ENCODE results near the gene WDR27.
"Not testable (repeated sequence)": the region's sequence is repeated elsewhere in the genome, so short reads cannot be mapped to it uniquely, and the experiment has no call there.

The WDR27 gene

DNA sequence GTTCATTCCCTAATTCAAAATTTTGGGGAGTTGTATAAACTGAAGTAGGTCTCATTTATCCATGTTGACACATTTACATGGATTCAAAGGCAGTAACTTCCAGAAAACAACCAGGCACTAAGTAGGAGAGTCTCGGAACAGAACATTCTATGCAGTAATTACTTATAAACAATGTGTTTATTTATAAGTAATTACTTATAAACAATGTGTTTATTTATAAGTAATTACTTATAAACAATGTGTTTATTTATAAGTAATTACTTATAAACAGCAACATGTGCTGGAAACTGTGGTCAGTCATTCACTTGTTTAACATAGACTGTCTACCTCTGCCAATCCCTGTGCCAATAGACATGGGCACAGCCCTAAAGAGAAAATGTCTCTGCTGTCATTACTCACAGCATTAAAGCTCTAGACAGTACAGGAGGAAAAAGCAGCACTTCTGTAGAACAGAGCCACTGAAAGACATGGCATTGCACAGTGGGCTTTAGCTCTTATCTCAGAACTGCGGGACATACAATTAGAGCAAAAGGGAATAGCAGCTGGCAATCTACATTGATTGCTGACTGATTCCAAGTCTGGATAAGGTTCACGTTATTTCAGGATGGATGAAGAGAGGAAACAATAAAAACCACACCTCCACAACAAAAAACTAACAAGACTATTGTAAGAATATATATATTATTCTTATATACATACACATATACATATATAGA is 188.2 kb downstream of the WDR27 start:
- TF ChIP-seq, protein P1, sequence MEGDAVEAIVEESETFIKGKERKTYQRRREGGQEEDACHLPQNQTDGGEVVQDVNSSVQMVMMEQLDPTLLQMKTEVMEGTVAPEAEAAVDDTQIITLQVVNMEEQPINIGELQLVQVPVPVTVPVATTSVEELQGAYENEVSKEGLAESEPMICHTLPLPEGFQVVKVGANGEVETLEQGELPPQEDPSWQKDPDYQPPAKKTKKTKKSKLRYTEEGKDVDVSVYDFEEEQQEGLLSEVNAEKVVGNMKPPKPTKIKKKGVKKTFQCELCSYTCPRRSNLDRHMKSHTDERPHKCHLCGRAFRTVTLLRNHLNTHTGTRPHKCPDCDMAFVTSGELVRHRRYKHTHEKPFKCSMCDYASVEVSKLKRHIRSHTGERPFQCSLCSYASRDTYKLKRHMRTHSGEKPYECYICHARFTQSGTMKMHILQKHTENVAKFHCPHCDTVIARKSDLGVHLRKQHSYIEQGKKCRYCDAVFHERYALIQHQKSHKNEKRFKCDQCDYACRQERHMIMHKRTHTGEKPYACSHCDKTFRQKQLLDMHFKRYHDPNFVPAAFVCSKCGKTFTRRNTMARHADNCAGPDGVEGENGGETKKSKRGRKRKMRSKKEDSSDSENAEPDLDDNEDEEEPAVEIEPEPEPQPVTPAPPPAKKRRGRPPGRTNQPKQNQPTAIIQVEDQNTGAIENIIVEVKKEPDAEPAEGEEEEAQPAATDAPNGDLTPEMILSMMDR (IDR thresholded peaks at IDR 0.05; ENCODE audit: low read depth, low read length): no peak
- DNase-seq (ENCODE audit: low read depth in 2 of 2): no peak
- no peak overlapping the region for H3K4me3 ChIP-seq (replicated peaks in 1 of 2; ENCODE audit: low read depth in 2 of 2, low read length in 2 of 2)

DNA sequence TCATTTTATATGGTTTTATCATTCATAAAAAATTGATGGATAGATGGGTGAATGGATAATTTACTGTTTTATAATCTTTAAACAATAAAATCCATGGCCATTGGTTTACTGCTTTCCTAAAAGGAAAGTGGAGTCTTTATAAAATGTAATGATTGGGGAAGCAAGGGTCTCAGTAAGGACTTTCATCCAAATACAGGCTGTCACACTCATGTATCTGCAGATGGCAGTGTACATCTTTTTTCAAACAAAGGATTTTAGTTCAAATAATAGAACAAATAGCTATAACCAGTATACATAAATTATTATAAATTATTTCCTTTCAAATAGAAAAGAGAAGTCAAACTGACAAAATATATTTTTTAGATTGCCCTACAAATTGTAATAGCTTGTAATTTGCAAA is 190.0 kb downstream of the WDR27 start:
- not testable (repeated sequence) for DNase-seq (ENCODE audit: low read depth in 2 of 2); H3K4me3 ChIP-seq (replicated peaks in 1 of 2; ENCODE audit: low read depth in 2 of 2, low read length in 2 of 2)

DNA sequence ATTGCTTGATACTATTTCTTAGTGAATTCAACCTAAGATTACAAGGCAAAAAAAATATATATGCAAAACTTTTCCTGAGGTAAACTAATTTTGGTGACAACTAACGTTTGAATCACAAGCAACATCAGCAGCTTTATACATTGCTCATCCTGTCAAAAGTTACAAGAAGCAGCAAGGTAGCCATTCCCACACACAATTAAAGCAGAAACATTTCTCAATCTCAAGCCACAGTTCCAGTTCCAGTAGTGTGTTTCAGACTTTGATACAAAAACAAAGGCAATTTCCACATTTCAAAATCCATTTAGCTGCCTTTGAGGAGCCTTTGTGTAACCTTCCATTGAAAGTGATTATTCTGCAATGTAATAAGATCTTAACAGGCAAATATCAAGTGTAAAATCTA is 191.0 kb downstream of the WDR27 start:
- TF ChIP-seq, protein P1 (IDR thresholded peaks at IDR 0.05; ENCODE audit: low read depth, low read length): no peak
- DNase-seq (ENCODE audit: low read depth in 2 of 2): peak in 1 of 2 donors; percentile 11
- H3K4me3 ChIP-seq (replicated peaks in 1 of 2; ENCODE audit: low read depth in 2 of 2, low read length in 2 of 2): no peak overlapping the region

DNA sequence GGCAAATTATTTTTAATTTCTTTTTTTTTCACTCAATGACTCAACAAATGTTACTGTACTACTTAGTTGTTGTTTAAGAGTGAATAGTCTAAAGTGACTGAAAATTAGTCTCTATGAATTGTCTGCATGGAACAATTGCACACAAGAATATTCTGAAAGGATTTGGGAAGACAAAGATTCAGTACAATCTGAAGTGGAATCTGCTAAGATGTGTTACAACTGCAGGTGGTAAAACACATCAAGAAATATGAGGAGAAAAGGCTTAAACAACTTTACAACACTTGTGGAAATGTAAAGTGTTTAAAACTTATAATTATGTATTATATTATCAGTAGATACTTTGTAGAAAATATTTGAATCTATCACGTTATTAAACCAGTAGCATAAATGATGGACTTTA is 193.4 kb downstream of the WDR27 start:
- no peak for DNase-seq (ENCODE audit: low read depth in 2 of 2)
- TF ChIP-seq, protein P1 (IDR thresholded peaks at IDR 0.05; ENCODE audit: low read depth, low read length): no peak
- H3K4me3 ChIP-seq (replicated peaks in 1 of 2; ENCODE audit: low read depth in 2 of 2, low read length in 2 of 2): no peak overlapping the region

DNA sequence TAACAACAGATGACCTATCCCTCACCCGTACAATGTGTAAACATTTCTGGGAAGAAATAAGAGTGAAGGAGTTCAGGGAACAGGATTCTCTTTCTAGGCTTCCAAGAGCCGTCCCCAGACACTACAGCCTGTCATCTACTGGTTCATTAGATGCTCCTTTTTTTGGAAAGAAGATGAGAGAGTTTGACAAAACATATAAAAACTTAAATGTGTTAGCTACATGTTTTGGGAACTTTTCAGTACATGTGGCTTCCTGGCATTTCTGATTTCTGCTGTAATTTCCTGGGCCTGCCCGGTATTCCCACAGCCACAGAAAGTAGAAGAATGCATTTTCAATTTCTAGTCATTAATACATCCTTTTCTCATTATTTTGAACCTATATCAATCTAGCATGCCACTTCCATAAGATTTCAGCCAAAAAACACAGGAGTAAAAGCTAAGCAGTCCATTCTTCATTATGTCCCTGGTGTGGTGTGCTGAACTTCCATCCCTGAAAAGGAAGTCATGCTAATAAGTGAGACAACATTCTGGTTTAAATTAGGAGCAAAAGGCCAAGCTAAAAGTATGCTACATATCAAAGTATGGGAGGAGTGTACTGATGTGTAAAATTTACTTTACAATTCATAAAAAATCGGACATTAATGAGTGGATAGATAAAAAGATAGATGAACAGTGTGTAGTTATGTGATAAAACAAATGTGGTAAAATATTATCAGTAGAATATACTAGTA is 198.2 kb downstream of the WDR27 start:
- H3K4me3 ChIP-seq (replicated peaks in 1 of 2; ENCODE audit: low read depth in 2 of 2, low read length in 2 of 2): no peak overlapping the region
- TF ChIP-seq, protein P1 (IDR thresholded peaks at IDR 0.05; ENCODE audit: low read depth, low read length): no peak
- peak in 1 of 2 donors; percentile 10 for DNase-seq (ENCODE audit: low read depth in 2 of 2)

DNA sequence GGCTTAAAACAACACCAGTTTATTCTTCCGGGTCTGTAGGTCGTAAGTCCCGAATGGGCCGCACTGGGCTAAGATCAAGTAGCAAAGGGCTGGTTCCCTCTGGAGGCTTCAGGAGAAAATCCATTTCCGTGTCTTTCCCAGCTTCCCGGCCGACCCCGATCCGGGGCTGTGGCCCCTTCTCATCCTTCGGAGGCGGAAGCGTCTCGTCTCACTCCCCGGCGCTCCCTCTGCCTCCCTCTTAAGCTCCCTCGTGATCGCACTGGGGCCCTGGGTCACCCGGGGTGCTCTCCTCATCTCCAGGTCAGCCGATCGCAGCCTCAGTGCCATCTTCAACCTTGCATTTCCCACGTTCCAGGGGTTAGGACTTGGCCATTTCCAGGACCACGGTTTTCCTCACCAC is 199.4 kb downstream of the WDR27 start:
- DNase-seq (ENCODE audit: low read depth in 2 of 2): no peak
- H3K4me3 ChIP-seq (replicated peaks in 1 of 2; ENCODE audit: low read depth in 2 of 2, low read length in 2 of 2): no peak overlapping the region
- TF ChIP-seq, protein P1 (IDR thresholded peaks at IDR 0.05; ENCODE audit: low read depth, low read length): no peak

DNA sequence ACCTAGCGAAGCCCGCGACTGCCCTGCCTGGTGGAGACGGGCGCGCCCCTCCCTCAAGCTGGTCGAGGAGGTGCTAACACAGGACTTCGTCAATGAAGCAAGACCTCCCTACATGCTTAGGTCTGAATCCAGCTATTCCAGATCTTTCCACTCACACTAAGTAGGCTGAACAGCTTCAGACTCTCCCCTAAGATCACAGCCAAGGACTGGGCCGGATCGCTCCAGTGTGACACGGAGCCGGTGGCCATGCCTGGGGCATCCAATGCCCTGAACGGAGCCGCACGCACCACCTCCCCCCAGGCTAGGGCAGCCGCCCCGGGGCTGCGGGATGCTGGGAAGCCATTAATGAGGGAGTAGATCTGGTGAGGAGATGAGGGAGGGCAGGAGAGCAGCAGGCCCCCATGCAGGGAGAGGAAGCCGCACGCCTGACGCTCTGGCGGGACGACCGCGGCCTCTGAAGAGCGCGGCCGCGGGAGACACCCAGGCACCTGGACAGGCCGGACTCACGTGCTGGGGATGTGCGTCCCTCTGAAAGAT is 200.0 kb downstream of the WDR27 start:
- DNase-seq (ENCODE audit: low read depth in 2 of 2): no peak
- no peak overlapping the region for H3K4me3 ChIP-seq (replicated peaks in 1 of 2; ENCODE audit: low read depth in 2 of 2, low read length in 2 of 2)
- TF ChIP-seq, protein P1 (IDR thresholded peaks at IDR 0.05; ENCODE audit: low read depth, low read length): no peak

All from cardiac fibroblast (primary cell).